Measurements from ENCODE around the gene TBC1D13. TPM values are rescaled to one million over a fixed set of nuclear protein-coding genes. Genes with fewer than 3 reads are reported as not detected.

The TBC1D13 gene
- total and polyA plus RNA-seq, 2 experiments from 2014 or later, result 8.3 to 19.4 TPM

DNA sequence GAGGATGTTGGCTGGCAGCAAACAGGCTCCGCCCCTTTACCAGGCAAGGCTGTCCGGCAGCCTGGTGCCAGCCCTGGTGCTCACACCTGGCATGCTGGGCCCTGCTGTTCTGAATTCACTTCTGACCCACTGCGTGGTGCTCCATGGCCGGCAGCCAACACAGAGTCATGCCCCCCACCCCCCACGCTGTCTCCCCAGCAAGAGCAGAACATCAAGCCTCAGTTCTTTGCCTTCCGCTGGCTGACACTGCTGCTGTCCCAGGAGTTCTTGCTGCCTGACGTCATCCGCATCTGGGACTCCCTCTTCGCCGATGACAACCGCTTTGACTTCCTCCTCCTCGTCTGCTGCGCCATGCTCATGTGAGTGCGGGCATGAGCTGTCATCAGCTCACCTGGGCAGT, 18.6 kb downstream of the TBC1D13 start (continued):
- TF ChIP-seq, protein P1, sequence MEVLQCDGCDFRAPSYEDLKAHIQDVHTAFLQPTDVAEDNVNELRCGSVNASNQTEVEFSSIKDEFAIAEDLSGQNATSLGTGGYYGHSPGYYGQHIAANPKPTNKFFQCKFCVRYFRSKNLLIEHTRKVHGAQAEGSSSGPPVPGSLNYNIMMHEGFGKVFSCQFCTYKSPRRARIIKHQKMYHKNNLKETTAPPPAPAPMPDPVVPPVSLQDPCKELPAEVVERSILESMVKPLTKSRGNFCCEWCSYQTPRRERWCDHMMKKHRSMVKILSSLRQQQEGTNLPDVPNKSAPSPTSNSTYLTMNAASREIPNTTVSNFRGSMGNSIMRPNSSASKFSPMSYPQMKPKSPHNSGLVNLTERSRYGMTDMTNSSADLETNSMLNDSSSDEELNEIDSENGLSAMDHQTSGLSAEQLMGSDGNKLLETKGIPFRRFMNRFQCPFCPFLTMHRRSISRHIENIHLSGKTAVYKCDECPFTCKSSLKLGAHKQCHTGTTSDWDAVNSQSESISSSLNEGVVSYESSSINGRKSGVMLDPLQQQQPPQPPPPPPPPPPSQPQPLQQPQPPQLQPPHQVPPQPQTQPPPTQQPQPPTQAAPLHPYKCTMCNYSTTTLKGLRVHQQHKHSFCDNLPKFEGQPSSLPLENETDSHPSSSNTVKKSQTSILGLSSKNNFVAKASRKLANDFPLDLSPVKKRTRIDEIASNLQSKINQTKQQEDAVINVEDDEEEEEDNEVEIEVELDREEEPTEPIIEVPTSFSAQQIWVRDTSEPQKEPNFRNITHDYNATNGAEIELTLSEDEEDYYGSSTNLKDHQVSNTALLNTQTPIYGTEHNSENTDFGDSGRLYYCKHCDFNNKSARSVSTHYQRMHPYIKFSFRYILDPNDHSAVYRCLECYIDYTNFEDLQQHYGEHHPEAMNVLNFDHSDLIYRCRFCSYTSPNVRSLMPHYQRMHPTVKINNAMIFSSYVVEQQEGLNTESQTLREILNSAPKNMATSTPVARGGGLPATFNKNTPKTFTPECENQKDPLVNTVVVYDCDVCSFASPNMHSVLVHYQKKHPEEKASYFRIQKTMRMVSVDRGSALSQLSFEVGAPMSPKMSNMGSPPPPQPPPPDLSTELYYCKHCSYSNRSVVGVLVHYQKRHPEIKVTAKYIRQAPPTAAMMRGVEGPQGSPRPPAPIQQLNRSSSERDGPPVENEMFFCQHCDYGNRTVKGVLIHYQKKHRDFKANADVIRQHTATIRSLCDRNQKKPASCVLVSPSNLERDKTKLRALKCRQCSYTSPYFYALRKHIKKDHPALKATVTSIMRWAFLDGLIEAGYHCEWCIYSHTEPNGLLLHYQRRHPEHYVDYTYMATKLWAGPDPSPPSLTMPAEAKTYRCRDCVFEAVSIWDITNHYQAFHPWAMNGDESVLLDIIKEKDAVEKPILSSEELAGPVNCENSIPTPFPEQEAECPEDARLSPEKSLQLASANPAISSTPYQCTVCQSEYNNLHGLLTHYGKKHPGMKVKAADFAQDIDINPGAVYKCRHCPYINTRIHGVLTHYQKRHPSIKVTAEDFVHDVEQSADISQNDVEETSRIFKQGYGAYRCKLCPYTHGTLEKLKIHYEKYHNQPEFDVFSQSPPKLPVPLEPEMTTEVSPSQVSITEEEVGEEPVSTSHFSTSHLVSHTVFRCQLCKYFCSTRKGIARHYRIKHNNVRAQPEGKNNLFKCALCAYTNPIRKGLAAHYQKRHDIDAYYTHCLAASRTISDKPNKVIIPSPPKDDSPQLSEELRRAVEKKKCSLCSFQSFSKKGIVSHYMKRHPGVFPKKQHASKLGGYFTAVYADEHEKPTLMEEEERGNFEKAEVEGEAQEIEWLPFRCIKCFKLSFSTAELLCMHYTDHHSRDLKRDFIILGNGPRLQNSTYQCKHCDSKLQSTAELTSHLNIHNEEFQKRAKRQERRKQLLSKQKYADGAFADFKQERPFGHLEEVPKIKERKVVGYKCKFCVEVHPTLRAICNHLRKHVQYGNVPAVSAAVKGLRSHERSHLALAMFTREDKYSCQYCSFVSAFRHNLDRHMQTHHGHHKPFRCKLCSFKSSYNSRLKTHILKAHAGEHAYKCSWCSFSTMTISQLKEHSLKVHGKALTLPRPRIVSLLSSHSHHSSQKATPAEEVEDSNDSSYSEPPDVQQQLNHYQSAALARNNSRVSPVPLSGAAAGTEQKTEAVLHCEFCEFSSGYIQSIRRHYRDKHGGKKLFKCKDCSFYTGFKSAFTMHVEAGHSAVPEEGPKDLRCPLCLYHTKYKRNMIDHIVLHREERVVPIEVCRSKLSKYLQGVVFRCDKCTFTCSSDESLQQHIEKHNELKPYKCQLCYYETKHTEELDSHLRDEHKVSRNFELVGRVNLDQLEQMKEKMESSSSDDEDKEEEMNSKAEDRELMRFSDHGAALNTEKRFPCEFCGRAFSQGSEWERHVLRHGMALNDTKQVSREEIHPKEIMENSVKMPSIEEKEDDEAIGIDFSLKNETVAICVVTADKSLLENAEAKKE (CRISPR knock-in tag; IDR thresholded peaks at IDR 0.05), result no peak
- no peak for TF ChIP-seq EZH2phosphoT487 (IDR thresholded peaks at IDR 0.05; ENCODE audit: unreplicated experiment)
- TF ChIP-seq POLR2AphosphoS5 (IDR thresholded peaks at IDR 0.05; ENCODE audit: low read depth), result no peak
- TF ChIP-seq STAT1 (IDR thresholded peaks at IDR 0.05; ENCODE audit: unreplicated experiment), result no peak
- TF ChIP-seq EZH2 (IDR thresholded peaks at IDR 0.05; ENCODE audit: low read depth, unreplicated experiment), result no peak
- no peak for TF ChIP-seq CREB1 (CRISPR knock-in tag; IDR thresholded peaks at IDR 0.05; ENCODE audit: low read depth)
- TF ChIP-seq, protein P2, sequence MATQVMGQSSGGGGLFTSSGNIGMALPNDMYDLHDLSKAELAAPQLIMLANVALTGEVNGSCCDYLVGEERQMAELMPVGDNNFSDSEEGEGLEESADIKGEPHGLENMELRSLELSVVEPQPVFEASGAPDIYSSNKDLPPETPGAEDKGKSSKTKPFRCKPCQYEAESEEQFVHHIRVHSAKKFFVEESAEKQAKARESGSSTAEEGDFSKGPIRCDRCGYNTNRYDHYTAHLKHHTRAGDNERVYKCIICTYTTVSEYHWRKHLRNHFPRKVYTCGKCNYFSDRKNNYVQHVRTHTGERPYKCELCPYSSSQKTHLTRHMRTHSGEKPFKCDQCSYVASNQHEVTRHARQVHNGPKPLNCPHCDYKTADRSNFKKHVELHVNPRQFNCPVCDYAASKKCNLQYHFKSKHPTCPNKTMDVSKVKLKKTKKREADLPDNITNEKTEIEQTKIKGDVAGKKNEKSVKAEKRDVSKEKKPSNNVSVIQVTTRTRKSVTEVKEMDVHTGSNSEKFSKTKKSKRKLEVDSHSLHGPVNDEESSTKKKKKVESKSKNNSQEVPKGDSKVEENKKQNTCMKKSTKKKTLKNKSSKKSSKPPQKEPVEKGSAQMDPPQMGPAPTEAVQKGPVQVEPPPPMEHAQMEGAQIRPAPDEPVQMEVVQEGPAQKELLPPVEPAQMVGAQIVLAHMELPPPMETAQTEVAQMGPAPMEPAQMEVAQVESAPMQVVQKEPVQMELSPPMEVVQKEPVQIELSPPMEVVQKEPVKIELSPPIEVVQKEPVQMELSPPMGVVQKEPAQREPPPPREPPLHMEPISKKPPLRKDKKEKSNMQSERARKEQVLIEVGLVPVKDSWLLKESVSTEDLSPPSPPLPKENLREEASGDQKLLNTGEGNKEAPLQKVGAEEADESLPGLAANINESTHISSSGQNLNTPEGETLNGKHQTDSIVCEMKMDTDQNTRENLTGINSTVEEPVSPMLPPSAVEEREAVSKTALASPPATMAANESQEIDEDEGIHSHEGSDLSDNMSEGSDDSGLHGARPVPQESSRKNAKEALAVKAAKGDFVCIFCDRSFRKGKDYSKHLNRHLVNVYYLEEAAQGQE (IDR thresholded peaks at IDR 0.05; ENCODE audit: unreplicated experiment), result no peak
- no peak for TF ChIP-seq NANOG (IDR thresholded peaks at IDR 0.05; ENCODE audit: borderline replicate concordance)
- TF ChIP-seq JUNB (IDR thresholded peaks at IDR 0.05; ENCODE audit: unreplicated experiment), result no peak
